GM18873 (cell line): Measurements from ENCODE around the gene POLR1H.

ENCODE experiments used
- ATAC-seq: cut with Tn5 transposase; IDR thresholded peaks from one replicate; pipeline ENCODE4 v1.9.1; 2021; ENCODE audit warnings: mild to moderate bottlenecking, moderate library complexity, moderate number of reproducible peaks; ENCODE audit not compliant: unreplicated experiment, low FRiP score

Gene POLR1H

DNA sequence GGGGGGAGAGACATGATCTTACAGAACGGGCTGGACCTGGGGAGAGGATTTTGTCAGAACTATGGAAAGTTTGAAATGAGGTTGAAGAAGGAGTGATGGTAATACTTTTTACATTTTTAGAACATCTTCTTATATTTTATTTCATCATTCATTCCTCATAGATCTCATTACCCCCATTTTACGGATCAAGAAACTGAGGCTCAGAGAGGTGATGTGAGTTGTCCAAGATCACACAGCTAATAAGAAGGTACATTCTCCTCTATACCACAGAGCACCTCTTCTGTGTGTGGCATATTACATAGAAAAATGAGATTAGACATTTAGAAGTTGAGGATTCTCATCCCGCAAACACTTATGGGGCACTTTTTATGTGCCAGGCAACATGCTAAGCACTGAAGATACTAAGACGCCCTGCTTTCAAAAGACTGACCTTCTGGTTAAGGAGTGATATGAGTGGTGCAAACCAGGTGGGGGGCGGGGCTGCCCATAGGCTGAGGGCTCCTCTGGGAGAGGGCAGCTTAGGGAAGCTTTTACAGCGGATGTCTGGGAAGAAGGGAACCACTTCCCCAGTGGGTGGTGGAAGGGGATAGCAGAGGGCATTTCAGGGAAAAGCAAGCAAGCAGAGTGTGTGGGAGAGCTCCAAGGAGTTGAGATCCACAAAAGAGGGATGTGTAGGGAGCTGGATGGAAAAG lies 31.9 kb downstream of the POLR1H start:
- no peak for ATAC-seq

DNA sequence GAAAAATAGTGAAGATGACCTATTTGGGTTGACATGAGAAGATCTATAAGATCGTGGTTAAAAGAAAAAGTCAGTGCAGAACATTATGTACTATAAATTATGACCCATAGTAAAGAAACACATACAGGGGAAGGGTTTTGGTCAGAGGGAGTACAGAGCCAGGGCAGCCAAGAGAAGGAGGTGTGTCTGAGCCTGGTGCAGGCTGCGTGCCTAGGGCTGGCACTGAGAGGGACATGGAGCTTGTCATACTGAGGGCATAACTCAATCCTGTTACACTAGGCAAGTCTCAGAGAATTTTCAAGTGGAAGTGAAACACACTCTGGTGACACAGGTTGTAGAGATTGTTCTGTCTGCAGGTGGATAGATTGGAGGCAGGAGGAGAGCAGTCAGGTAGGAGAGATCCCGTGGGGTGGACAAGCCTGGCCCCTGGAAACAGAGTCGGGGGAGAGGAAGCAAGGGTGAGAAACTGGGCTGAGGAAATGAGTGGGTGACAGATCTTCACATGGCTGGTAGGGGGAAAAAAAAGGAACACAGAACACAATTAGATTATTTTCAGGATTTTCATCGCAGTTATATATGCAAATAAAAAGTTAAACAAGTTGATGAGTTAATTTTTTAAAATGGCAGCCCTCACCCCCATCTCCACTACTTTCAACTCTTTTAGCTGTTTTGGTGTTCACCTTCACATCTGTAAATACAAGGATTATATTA lies 33.0 kb downstream of the POLR1H start:
- no peak for ATAC-seq

DNA sequence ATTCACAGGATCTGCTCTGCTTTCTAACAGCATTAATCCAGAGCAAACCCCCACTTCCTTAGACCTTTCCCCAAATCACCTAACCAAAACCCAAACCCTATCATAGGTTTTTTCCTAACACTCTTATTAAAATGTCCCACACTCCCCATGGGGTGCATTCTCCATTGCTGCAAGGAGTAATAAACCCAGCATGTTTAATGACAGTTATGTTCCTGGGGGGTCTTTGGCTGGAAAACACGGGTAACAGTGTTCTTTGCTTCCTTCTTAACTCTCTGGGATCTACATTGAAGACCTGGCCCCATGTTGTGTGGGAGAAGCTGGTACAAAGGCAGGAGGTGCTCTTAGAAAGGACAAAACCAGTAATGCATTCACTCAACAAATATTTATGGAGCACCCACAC lies 35.8 kb downstream of the POLR1H start:
- ATAC-seq, result no peak

DNA sequence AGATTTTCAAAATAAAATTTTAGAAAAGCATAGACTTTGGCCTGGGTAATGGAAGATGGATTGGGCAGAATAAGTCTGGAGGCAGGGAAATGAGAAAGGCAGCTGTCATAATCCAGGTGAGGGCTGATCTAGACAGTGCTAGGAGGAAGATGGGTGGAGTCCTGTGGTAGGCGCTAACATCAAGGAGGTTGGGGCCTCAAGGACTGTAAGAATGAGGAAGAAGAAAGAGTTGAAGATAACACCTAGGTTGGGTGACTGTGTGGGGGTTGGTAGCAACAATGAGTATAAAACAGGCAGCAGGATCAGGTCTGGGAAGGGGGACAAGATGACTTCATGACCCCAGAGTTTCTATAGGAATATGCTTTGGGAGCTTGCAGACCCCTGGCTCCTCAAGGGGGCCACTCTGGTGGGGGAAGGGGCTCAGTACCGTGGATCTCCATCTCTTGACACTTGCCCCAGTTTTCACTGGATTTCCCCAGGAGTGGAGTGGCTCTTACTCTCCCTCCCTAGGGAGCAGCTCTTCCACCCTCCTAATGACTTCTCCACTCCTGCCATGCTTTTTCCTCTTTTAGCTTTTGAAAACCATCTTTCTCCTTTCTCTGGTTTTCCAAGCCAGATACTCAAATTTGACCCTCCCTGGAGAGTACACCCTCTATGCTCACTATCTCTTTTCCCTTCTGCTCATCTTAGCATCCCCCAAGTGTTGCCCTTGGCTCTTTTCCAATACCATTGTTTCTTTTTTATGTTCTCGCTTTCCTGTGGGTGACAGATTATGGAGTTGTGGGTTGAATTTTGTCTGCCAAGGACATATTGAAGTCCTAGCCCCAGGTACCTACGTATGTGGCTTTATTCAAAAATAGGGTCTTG lies 37.1 kb downstream of the POLR1H start:
- ATAC-seq, result no peak

DNA sequence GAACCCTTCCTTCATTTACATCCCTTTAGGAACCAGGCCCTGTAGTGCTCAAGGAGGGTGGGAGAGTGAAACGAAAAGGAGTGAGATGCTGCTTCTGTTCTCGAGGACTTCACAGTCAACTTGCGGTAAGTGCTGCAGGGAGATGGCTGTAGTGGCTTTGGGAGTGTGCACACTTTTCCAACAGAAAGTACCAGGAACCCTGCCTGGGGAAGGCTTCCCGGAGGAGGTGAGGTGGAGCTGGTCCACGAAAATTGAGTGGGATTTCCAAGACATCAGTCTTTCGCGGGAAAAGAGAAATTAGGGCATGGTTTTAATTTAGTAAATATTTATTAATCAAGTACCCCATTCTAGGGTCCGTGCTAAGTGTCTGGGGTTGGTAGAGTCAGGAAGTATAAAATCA lies 39.1 kb downstream of the POLR1H start:
- no peak for ATAC-seq

DNA sequence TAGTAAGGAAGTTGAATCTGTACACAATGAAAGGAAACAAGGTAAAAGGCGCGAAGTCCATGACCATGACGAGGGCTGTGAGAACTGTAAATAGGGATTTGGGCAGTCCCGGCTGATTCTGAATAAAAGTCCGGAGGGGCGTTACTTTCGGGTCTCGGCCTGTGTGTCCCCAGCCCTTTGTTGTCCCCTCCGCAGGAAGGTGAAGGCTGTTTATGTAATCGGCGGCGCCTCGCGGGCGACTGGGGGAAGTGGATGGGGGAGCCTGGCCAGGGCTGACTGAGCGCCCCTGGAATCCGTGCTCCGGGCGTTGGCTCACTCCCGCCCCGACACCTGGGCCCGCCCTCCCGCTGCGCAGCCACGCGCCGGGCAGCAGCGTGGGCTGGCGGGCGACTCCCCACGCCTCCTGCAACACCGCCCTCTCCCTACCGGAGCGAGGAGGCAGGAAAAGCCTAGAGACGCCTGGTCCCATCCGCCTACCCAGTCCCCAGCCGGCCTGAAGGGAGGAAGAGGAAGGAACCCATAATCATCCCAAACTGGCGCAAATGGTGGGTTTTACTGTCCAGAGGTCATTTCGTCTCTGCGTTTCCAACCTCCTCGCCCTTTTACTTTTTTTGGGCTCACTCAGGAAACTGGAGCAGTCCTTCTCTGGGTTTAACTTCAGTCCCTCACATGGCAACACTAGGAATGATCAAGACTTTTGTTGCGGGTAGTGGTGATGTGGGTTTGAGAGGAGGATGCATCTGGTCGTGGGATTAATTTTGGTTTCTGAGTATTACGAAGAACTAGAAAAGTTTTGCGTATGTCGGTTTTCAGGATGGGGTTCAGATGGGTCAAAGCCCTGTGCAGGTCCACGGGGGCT lies 39.7 kb downstream of the POLR1H start:
- no peak for ATAC-seq

DNA sequence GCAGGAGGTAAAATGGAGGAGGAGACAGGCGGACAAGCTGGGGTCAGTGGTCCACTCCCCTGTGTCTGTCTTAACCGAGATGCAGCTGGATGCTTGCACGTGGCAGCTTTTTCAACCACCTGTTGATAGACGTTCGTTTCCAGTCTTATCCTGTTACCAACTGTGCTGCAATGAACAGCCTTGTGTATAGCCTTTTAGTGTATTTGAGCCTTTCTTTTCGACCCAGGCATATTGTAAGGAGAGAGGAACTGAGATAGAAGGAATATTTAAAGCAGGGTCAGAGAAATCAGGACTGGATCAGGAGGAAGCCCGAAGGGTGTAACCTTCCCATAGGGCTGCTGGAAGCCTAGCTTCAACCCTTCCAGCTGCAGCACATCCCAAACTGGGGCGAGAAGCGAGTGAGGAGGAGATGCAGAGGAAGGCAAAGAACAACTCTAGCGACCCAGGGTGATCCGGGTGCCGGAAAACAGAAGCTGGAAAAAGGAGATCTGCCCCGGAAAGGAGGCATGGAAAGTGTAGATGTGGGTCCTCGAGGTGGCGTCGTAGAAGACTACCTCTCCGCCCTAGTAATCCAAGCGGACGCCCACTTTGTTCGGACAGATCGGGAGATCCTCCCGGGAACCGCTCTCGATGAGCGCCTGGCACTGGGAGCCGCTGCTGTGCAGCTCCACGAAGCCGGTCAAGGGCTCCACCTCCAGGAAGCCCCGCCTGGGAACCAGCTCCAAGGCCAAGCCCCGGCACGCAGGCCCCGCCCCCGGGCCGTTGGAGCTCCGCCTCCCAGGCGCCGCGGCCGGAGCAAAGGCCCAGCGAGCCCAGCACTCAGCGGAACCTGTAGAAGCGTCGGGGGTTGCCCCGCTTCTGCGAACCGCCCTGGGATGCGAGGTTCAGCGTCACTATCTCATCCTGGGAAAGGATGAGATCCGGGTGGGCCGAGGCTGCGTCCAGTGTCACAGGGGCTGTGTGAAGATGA lies 40.7 kb downstream of the POLR1H start:
- no peak for ATAC-seq

DNA sequence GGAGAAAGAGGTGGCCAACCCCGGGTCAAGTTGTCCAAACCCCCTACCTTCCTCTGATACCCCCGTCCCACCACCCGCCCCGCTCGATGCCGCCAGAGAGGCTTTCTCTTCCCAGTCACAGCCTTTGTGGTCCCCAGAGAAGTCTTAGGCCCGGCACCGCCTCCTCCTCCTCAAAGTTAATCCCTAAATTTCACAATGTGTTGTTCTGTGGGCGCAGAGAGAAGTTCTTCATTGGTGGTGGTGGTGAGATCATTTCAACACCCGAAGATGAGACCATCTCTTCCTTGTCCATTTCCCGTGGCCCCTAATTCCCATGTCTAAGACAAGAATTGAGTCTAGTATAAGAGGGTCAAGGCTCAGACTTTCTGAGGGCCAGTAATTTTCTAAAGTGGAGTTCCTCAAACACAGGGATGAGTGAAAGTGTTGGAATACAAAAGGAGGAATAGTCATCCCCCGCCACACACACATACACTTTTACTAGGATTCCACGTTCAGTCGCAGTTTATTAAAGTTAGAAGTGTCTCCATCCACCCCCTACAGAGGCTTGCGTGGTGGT lies 41.4 kb downstream of the POLR1H start:
- no peak for ATAC-seq

DNA sequence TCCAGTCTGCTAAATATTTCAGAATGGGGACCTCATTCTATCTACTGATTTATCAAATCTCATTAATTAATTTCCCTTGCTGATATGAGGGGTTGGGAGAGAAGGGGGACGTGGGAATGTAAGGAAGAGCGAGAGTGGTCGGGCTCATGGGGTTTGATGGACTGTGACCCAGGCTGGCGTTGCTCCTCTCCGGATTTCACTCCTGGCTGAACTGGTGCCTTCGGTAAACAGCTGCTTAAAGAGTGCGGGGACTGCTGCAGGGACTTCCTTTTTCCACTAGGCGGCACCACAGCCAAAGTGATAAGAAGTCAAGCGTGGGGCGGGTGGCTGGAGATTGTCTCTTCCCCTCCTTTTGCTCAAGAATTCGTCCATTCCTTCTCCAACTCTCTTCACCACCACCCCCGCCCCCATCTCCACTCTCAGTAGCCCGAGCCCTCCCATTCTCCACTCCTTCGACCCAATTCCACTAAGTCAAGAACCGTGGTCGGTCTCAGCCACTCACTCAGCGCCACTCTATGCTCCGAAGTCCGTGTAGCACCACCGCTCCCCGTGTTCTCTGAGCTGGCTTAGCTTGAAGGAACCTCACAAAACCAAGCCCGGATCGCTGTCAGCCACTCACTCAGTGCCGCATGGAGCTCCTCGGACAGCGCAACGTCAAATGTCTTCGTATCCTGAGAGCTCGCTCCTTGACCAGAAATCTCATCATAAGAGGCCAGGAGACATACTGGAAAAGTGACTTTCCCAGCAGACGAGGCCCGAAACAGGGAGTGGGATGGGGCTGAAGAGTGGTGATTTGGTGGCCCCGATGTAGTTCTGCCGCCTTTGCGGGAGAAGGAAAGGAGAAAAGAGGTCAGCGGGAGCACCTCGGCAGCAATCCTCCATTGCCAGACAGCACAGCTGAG lies 42.2 kb downstream of the POLR1H start:
- ATAC-seq, result no peak

DNA sequence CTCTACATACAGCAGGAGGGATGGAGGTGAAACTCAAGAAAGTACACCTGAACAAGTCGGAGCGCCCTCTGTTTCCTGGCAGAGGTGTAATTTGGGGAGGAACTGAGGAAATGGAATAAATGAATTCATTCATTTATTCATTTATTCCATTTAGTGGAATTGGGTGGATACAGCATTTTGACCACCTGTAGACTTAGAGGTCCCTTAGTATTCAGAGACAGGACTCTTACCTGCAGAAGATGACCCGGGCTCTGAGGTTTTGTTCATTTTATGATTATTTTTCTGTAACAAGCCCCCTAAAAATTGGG lies 42.8 kb downstream of the POLR1H start:
- ATAC-seq, result no peak

DNA sequence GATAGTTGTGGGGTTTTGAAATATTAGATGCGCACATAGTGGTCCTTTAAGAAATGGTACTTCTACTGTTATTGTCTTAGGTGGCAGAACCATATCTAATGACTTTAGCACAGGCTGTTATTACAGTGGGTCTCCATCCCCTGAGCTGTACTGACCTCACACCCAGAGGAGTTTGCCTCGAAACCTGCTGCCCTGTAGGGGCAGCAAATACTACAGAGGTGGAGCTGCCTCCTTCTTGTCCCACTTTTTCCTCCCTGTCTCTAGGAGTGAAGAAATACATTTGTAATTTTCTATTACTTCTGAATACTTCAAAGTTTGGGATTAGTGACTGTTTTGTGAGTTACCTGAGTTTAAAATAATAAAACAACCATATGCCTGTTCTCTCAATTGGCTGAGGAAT lies 43.6 kb downstream of the POLR1H start:
- ATAC-seq, result no peak

DNA sequence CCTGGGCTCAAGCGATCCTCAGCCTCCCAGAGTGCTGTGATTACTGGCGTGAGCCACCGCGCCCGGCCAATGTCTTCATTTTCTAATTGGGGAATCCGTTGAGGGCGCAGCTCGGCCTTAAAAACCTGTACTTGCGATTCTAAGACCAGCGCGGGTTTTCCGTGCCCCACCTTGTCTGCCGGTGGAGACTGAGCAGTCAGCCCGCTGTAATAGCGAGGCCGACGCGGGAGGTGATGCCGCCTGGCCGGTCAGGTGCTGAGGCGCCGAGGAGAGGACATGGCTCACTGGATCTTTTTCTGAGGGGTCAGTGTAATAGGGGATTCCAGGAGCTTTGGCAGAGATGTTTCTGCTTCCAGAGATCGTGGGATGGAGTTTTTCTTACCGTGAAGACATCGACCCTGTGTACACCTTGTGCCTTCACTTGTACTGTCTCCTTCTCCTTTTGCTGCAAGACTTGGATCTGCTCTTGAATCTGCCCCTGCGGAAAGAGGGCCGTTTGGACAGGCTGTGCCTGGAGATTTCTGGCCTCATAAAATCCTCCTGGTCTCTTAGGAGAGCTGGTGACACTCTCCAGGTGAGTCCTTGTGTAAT lies 50.3 kb downstream of the POLR1H start:
- ATAC-seq, result no peak

DNA sequence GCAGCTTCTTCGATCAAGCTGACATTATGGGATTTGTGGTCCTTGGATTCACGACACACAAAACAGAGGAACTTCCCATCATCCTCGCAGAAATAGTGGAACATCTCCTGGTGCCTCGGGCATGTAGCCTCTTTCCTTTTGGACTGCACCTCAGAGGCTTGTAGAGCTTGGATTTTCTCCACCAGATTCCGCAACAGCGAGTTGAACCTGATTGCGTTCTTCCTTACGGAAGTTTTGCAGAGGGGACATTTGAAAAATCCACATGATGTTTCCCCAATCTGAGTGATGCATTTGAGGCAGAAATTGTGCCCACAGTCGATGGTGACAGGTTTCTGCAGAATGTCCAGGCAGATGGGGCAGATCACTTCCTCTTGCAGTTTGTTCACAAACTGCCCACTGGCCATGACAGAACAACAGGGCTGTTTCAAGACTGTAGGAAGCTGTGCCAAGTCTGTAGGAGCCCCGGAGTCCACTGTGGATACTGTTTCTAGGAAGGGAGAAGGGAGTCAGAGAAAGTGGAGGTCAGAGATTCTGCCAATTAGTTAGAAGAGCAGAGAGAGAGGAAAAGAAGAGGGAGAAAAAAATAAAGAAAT lies 51.4 kb downstream of the POLR1H start:
- no peak for ATAC-seq

DNA sequence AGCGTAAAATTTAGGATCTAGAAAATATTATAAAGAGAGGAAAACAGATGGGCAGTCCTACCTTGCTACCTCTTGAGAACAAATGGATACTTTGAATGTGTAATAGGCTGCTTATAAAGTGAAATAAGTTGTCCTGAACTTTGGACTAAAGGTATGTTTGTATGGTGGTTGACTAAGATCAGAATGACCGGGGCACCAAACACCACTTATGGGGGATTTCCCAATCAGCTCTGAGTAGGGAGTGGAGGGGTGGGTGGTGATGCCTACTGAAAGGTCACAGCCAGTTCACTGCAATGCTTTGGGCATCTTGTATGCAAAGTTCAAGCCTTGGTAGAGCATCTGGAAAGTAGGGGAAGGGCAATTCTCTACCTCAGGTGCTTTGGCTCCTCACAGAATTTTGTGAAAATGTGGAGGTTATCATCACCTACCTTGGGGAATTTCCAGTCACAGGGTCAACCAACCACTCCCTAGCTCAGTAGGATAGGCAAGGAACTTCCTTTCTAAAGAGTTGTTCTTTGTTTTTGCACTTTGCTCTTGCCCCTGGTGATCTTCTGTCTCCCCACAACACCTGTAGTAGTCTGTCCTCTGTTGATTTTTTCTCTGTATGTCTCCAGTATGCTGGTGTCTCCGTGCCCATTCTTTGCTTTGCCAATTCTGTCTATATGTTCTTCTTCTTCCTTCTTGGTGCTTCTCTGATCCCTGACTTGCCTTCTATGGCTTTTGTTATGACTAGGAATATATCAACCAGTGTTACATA lies 52.1 kb downstream of the POLR1H start, which contains the start of gene TRIM31:
TRIM31 (minus strand) TSS at position 88 of the 757 bp plus-strand sequence. CDS start 285 bp downstream, outside the sequence.
- ATAC-seq, result no peak

DNA sequence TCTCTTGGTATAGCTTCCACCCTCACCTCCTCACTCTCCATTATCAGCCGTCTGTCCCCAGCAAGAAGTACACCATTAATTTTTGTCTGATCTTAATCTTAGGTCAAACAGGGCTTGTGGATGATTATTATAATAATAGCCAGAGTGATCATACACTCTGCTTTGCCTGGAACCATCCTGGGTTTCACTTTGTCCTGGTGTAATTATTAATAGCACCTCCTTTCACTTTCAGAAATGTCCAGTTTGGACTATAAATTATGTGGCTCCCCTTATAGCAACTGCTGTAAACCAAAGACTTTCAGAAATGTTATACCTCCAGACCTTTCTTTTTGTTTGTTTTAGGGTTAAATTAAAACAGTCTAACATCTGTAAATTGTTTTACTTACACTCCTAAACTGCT lies 52.8 kb downstream of the POLR1H start:
- ATAC-seq, result no peak
